ENCODE data around the gene LRRC3C. TPM values are rescaled to one million over a fixed set of nuclear protein-coding genes. Genes with fewer than 3 reads are reported as not detected.

The LRRC3C gene
- total RNA-seq, 2 donors from 2014 or later = not detected

DNA sequence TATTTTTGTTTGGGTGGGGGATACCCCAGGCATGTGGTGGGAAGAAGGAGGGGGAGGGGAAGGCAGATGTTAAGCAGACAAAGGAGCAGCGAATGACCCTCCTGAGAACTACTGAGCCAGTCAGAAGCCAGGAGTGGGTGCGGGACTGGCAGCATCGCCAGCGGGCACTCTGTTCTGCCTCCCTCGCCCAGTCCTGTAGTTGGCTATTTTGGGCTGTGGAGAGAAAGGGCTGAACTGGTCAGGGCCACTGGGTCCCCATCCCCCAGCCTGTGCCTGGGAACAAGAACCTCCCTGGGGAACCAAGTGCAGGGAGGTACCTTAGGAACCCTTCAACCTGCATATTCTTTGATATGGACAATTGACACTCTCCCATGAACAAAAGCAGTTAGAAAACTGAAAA lies 6.4 kb downstream of the LRRC3C start:
- Histone ChIP-seq H3K36me3 (no peaks in the 10 kb centered on the region), H3K4me1 (peaks cover 0 to 23% of the 10 kb centered on the region in 2 donors), H3K27me3 (no peaks in the 10 kb centered on the region), H3K4me3 (no peak overlapping the region), H3K27ac (peak overlapping the region; percentile 64 to 67), H3K9me3 (no peaks in the 10 kb centered on the region)
- TF ChIP-seq, protein P1, sequence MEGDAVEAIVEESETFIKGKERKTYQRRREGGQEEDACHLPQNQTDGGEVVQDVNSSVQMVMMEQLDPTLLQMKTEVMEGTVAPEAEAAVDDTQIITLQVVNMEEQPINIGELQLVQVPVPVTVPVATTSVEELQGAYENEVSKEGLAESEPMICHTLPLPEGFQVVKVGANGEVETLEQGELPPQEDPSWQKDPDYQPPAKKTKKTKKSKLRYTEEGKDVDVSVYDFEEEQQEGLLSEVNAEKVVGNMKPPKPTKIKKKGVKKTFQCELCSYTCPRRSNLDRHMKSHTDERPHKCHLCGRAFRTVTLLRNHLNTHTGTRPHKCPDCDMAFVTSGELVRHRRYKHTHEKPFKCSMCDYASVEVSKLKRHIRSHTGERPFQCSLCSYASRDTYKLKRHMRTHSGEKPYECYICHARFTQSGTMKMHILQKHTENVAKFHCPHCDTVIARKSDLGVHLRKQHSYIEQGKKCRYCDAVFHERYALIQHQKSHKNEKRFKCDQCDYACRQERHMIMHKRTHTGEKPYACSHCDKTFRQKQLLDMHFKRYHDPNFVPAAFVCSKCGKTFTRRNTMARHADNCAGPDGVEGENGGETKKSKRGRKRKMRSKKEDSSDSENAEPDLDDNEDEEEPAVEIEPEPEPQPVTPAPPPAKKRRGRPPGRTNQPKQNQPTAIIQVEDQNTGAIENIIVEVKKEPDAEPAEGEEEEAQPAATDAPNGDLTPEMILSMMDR (IDR thresholded peaks at IDR 0.05) = no peak
- DNase-seq (ENCODE audit: low spot score) = no peak

DNA sequence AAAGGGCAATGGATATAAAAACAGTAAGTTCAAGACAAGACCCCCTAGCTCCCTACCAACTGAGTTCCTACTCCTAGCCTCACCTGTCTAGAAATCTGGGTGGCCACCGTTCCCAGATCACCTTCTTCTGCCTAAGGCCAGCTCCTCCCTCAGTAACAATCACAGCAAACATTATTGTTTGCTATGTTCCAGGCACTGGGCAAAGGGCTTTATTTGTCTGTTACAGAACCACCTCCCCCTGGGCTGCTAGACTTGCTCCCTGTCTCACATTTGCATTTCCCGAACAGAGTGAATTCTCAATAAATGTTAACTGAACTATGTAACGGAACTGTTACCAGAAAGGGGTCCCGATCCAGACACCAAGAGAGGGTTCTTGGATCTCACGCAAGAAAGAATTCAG lies 6.8 kb downstream of the LRRC3C start:
- H3K9me3 ChIP-seq = no peaks in the 10 kb centered on the region
- TF ChIP-seq, protein P1 (IDR thresholded peaks at IDR 0.05) = no peak
- H3K27ac ChIP-seq = peak overlapping the region in 1 of 2 donors; percentile 64
- H3K36me3 ChIP-seq = no peaks in the 10 kb centered on the region
- H3K27me3 ChIP-seq = no peaks in the 10 kb centered on the region
- no peak for DNase-seq (ENCODE audit: low spot score)
- no peak overlapping the region for H3K4me3 ChIP-seq
- peaks cover 0 to 20% of the 10 kb centered on the region in 2 donors for H3K4me1 ChIP-seq

DNA sequence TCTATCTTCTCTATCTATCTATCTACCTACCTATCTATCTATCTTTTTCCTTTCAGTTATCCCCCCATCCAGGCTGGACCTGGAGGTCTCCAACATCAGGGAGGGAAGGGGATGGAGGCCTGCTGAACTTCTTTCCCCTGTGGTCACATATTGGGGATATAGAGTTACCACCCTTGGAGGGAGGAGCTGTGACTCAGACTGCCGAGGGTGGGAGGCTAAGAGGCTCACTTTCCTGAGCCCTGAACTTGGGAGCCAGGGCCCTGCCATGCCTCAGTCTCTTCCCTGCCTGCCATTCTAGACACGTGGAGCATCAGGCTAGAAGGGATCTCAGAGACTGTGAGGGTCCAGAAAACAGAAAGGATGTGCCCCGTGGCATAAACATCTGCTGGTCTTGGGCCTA lies 8.4 kb downstream of the LRRC3C start:
- TF ChIP-seq, protein P1 (IDR thresholded peaks at IDR 0.05) = no peak
- Histone ChIP-seq H3K4me3 (no peak overlapping the region), H3K27me3 (no peaks in the 10 kb centered on the region), H3K27ac (no peak overlapping the region), H3K4me1 (peaks cover 0 to 17% of the 10 kb centered on the region in 2 donors), H3K9me3 (no peaks in the 10 kb centered on the region), H3K36me3 (no peaks in the 10 kb centered on the region)
- no peak for DNase-seq (ENCODE audit: low spot score)

DNA sequence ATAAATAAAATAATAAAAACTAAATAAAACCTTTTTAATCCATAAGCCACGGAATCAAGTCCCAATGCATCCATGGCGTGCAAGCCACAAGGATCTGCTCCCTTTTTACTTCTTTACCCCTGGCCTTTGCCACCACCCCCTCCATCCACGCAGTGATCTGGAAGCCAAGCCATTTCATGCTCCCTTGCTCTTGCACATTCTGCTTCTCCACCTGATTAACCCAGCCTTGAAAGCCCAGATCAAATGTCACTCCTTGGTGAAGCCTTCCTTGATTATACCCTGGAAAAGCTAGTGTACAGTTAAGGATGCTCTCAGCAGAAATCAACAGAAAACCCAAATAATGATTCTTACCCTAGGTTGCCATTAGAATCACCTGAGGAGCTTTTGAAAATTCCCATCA lies 9.9 kb downstream of the LRRC3C start:
- no peaks in the 10 kb centered on the region for H3K36me3 ChIP-seq
- no peak for DNase-seq (ENCODE audit: low spot score)
- no peaks in the 10 kb centered on the region for H3K27me3 ChIP-seq
- TF ChIP-seq, protein P1 (IDR thresholded peaks at IDR 0.05) = no peak
- H3K27ac ChIP-seq = no peak overlapping the region
- no peak overlapping the region for H3K4me3 ChIP-seq
- H3K9me3 ChIP-seq = no peaks in the 10 kb centered on the region
- H3K4me1 ChIP-seq = peaks cover 0 to 17% of the 10 kb centered on the region in 2 donors

DNA sequence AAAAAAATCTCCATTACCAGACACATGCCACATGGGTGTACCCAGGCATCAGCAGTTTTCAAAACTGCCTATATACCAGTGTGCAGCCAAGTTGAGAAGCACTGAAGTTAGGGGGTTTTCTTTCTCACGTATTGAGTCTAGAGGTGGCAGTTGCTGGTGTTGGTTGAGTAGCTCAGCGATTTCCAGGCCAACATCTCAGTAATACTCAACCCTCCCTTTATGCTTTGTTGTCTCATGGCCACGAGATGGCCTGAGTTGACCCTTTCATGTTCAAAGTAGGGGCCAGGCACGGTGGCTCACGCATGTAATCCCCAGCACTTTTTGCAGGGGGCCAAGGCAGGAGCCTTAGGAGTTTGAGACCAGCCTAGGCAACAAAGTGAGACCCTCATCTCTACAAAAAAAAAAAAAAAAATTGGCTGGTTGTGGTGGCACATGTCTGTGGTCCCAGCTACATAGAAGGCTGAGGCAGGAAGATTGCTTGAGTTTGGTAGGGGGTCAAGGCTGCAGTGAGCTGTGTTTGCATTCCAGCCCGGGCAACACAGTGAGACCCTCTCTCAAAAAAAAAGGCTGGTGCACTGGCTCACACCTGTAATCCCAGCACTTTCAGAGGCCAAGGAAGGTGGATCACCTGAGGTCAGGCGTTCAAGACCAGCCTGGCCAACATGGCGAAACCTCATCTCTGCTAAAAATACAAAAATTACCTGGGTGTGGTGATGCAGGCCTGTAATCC lies 10.8 kb downstream of the LRRC3C start:
- Histone ChIP-seq H3K4me3 (no peak overlapping the region), H3K27me3 (no peaks in the 10 kb centered on the region), H3K36me3 (no peaks in the 10 kb centered on the region), H3K27ac (no peak overlapping the region), H3K4me1 (peaks cover 0 to 17% of the 10 kb centered on the region in 2 donors), H3K9me3 (no peaks in the 10 kb centered on the region)
- TF ChIP-seq, protein P1 (IDR thresholded peaks at IDR 0.05) = no peak
- no peak for DNase-seq (ENCODE audit: low spot score)

DNA sequence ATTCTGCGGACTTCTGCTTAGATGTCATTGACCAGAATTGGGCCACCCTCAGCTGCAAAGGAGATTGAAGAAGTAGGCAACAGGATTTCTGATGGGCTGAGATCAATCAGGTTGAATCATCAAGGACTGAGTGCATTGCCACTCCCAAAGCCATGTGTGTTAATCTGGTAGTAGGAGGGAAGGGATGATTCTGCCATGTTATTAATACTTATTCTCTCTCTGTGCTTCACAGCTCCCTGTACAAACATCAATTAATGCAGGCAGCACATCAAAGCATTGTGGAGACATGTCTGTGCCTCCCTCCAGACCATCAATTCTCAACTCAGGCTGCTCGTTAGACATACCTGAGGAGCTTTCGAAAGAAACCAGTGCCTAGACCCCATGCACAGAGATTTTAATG lies 11.6 kb downstream of the LRRC3C start:
- Histone ChIP-seq H3K27ac (no peak overlapping the region), H3K36me3 (no peaks in the 10 kb centered on the region), H3K9me3 (no peaks in the 10 kb centered on the region), H3K4me3 (no peak overlapping the region), H3K27me3 (no peaks in the 10 kb centered on the region), H3K4me1 (peaks cover 0 to 11% of the 10 kb centered on the region in 2 donors)
- DNase-seq (ENCODE audit: low spot score) = no peak
- TF ChIP-seq, protein P1 (IDR thresholded peaks at IDR 0.05) = no peak

All from right atrium auricular region (tissue), 2 donors.